ENCODE data around the gene ATXN7. TPM values are rescaled to one million over a fixed set of nuclear protein-coding genes. Genes with fewer than 3 reads are reported as not detected.

ATXN7 gene
- total and polyA plus RNA-seq, 2 of the 4 experiments (the other 2 are of a cell fraction): 8.6 to 13.6 TPM

- dilution Hi-C loops (cut with HindIII; ENCODE audit: low sequenced_read_pairs, unreplicated experiment) (loop anchor here (25.0 kb wide), 1 partner anchor 416 kb away; no protein-coding TSS in a partner anchor), intact Hi-C loops (cut with micrococcal nuclease) (no loop called here), in situ Hi-C loops (cut with MboI; ENCODE audit: low sequenced_read_pairs) (loop anchor here (25.0 kb wide), 1 partner anchor 166 kb away; no protein-coding TSS in a partner anchor)
- CTCF ChIA-PET: no interaction called here
- peaks cover 16% of the 10 kb centered on the region for H3K9me1 ChIP-seq (ENCODE audit: insufficient read depth, low read length)
- H4K8ac ChIP-seq (ENCODE audit: low read depth in 2 of 2, low read length in 2 of 2): no peak overlapping the region
- no CpG with 5 or more reads among the region's 3 CpGs for WGBS, 2 experiments (ENCODE audit: extremely low coverage in 2 of 2, insufficient read length in 1 of 2)
- no peak for TF ChIP-seq MAFK (IDR thresholded peaks at IDR 0.05; ENCODE audit: low read depth, low read length)
- H4K5ac ChIP-seq (ENCODE audit: low read depth, low read length): no peak overlapping the region
- ATAC-seq (ENCODE audit: low read depth) (no peak), DNase-seq (no peak)
- H3K56ac ChIP-seq (ENCODE audit: extremely low read depth, insufficient read depth, low read length): no peak overlapping the region
- H3K36me3 ChIP-seq (ENCODE audit: control insufficient read depth, insufficient read depth, low read length): no peaks in the 10 kb centered on the region
- H2AK9ac ChIP-seq (replicated peaks; ENCODE audit: low read depth, low read length, poor library complexity): no peak overlapping the region
- no peak overlapping the region for H2AK5ac ChIP-seq (ENCODE audit: low read depth, low read length)
- H2BK20ac ChIP-seq (ENCODE audit: low read depth, low read length): no peak overlapping the region
- H4K20me1 ChIP-seq (ENCODE audit: insufficient read depth, low read length): no peaks in the 10 kb centered on the region
- H3K79me1 ChIP-seq (ENCODE audit: low read depth in 1 of 2, low read length in 2 of 2): no peaks in the 10 kb centered on the region
- no peak overlapping the region for H3K14ac ChIP-seq (replicated peaks; ENCODE audit: low read depth, low read length)
- no peak overlapping the region for H2BK15ac ChIP-seq (ENCODE audit: low read depth, low read length)
- H4K91ac ChIP-seq (ENCODE audit: insufficient read depth, low read depth, low read length): no peak overlapping the region
- H2BK5ac ChIP-seq (ENCODE audit: low read depth, low read length, poor library complexity, severe bottlenecking): no peak overlapping the region
- POLR2A ChIA-PET (ENCODE audit: unreplicated experiment): no interaction called here
- no peak overlapping the region for H3K18ac ChIP-seq (ENCODE audit: low read depth, low read length)
- H3K9me3 ChIP-seq (ENCODE audit: control insufficient read depth, insufficient read depth, low read length): no peaks in the 10 kb centered on the region
- BruUV-seq (replicated peaks): no TSS peak
- H3K4ac ChIP-seq (ENCODE audit: low read depth, low read length): no peak overlapping the region
- H3K27me3 ChIP-seq (ENCODE audit: control insufficient read depth, insufficient read depth, low read length): no peaks in the 10 kb centered on the region
- no peak overlapping the region for H3K9ac ChIP-seq (ENCODE audit: low read depth, low read length)
- H3K4me2 ChIP-seq (ENCODE audit: low read depth, low read length): no peak overlapping the region
- H3K4me3 ChIP-seq (ENCODE audit: insufficient read depth, low read depth, low read length): no peak overlapping the region
- H2AFZ ChIP-seq (replicated peaks; ENCODE audit: low read length, poor library complexity): no peak overlapping the region
- no peak overlapping the region for H3K27ac ChIP-seq (ENCODE audit: insufficient read depth, low read length)
- no peaks in the 10 kb centered on the region; the same call in 1 of the 2 replicates for H3K4me1 ChIP-seq (ENCODE audit: control insufficient read depth, insufficient read depth, low read length)
- no peak overlapping the region for H2BK120ac ChIP-seq (ENCODE audit: low read depth, low read length)
- no peak overlapping the region for H3K23ac ChIP-seq (ENCODE audit: low read depth, low read length)
These were observed 182.9 kb downstream of the ATXN7 start for GRCh38 chr3:64046592-64046991.
